SU-DHL-6 (cell line): ENCODE data around the gene KLK1.

Experiments used
- EZH2phosphoT487 ChIP-seq: fragments of 200-600 bp; sonication (generic), shearing (Covaris generic); conservative IDR thresholded peaks from 2 replicates; pipeline ENCODE4 v1.6.1; 2018; ENCODE audit warnings: mild to moderate bottlenecking, antibody characterized with exemption, low read length, moderate library complexity, mixed read lengths
- TF ChIP-seq, protein P1 (sequence below): fragments of 200-600 bp; sonication (generic); IDR thresholded peaks from one replicate; pipeline ENCODE4 v1.5.1; 2017; ENCODE audit warnings: antibody characterized with exemption, mild to moderate bottlenecking, low read length, moderate library complexity; ENCODE audit not compliant: insufficient read depth, poor library complexity, severe bottlenecking

GRCh38 chr19:50785329-50785728, 38.3 kb downstream of the KLK1 start:
- TF ChIP-seq EZH2phosphoT487 = no peak
- TF ChIP-seq, protein P1, sequence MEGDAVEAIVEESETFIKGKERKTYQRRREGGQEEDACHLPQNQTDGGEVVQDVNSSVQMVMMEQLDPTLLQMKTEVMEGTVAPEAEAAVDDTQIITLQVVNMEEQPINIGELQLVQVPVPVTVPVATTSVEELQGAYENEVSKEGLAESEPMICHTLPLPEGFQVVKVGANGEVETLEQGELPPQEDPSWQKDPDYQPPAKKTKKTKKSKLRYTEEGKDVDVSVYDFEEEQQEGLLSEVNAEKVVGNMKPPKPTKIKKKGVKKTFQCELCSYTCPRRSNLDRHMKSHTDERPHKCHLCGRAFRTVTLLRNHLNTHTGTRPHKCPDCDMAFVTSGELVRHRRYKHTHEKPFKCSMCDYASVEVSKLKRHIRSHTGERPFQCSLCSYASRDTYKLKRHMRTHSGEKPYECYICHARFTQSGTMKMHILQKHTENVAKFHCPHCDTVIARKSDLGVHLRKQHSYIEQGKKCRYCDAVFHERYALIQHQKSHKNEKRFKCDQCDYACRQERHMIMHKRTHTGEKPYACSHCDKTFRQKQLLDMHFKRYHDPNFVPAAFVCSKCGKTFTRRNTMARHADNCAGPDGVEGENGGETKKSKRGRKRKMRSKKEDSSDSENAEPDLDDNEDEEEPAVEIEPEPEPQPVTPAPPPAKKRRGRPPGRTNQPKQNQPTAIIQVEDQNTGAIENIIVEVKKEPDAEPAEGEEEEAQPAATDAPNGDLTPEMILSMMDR = no peak
